Smooth muscle cell (in vitro differentiated cells): ENCODE measurements around the gene ARFIP2. TPM values are rescaled to one million over a fixed set of nuclear protein-coding genes. Genes with fewer than 3 reads are reported as not detected.

Experiments used
- DNase-seq: peaks from one replicate; lab custom pipeline; 2025; ENCODE audit not compliant: unreplicated experiment; lab: John Stamatoyannopoulos, UW
- H2AFZ ChIP-seq: fragments of 200-600 bp; sonication (generic); 2 replicates; pipeline ENCODE4 v1.6.0; 2016; ENCODE audit warnings: antibody characterized with exemption, low read depth, mild to moderate bottlenecking
- H3F3A ChIP-seq: fragments of 200-600 bp; sonication (generic); 2 replicates; pipeline ENCODE4 v1.6.0; 2017; ENCODE audit warnings: antibody characterized with exemption, low read depth
- H3K27ac ChIP-seq: fragments of 200-600 bp; sonication (generic); 2 replicates; pipeline ENCODE4 v1.5.1; 2016; ENCODE audit warnings: low read depth, mild to moderate bottlenecking
- H3K27me3 ChIP-seq: fragments of 200-600 bp; sonication (generic); 2 replicates; pipeline ENCODE4 v1.6.1; 2016; ENCODE audit warnings: low read depth, mild to moderate bottlenecking
- H3K36me3 ChIP-seq: fragments of 200-600 bp; sonication (generic); 2 replicates; pipeline ENCODE4 v1.5.1; 2016; ENCODE audit warnings: low read depth
- H3K4me1 ChIP-seq: fragments of 200-600 bp; sonication (generic); 2 replicates; pipeline ENCODE4 v1.5.1; 2016; ENCODE audit warnings: low read depth
- H3K4me2 ChIP-seq: fragments of 200-600 bp; sonication (generic); 2 replicates; pipeline ENCODE4 v1.6.0; 2016; ENCODE audit warnings: mild to moderate bottlenecking
- H3K4me3 ChIP-seq: fragments of 200-600 bp; sonication (generic); 2 replicates; pipeline ENCODE4 v1.5.1; 2016; ENCODE audit warnings: mild to moderate bottlenecking
- H3K79me2 ChIP-seq: fragments of 200-600 bp; sonication (generic); 2 replicates; pipeline ENCODE4 v1.6.0; 2016; ENCODE audit warnings: low read depth, mild to moderate bottlenecking
- H3K9ac ChIP-seq: fragments of 200-600 bp; sonication (generic); 2 replicates; pipeline ENCODE4 v1.6.0; 2016; ENCODE audit warnings: low read depth
- H3K9me3 ChIP-seq: fragments of 200-600 bp; sonication (generic); replicated peaks from 2 replicates; pipeline ENCODE4 v1.5.1; 2016; ENCODE audit warnings: low read depth
- H4K20me1 ChIP-seq: fragments of 200-600 bp; sonication (generic); 2 replicates; pipeline ENCODE4 v1.6.0; 2016; ENCODE audit warnings: low read depth
- WGBS: methylation state at CpG from one replicate; pipeline ENCODE4 v1.1.7; 2016; ENCODE audit warnings: low lambda C conversion rate; 5-methylcytosine and 5-hydroxymethylcytosine counted together
- polyA plus RNA-seq: library from polyadenylated mRNA; unstranded; fragments of >200 nt; fragmentation: Nextera tagmentation; extraction: Ambion mirVana; gene quantifications from 2 replicates; pipeline ENCODE4 v1.2.1, GENCODE V29; 2016
- total RNA-seq: library from RNA; depleted of rRNA; stranded (reverse); fragments of >200 nt; gene quantifications from 2 replicates; pipeline ENCODE4 v1.2.3, GENCODE V29; 2014
- TF ChIP-seq, protein P1 (sequence below): fragments of 200-600 bp; sonication (generic); IDR thresholded peaks from 2 replicates; pipeline ENCODE4 v1.5.1; 2017; ENCODE audit warnings: borderline replicate concordance, mild to moderate bottlenecking, antibody characterized with exemption; ENCODE audit not compliant: insufficient read depth, poor library complexity, severe bottlenecking

ARFIP2 gene, protein sequence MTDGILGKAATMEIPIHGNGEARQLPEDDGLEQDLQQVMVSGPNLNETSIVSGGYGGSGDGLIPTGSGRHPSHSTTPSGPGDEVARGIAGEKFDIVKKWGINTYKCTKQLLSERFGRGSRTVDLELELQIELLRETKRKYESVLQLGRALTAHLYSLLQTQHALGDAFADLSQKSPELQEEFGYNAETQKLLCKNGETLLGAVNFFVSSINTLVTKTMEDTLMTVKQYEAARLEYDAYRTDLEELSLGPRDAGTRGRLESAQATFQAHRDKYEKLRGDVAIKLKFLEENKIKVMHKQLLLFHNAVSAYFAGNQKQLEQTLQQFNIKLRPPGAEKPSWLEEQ
- 61.6 and 61.9 TPM in 2 replicates for total RNA-seq
- polyA plus RNA-seq = 84.0 and 88.6 TPM in 2 replicates

DNA sequence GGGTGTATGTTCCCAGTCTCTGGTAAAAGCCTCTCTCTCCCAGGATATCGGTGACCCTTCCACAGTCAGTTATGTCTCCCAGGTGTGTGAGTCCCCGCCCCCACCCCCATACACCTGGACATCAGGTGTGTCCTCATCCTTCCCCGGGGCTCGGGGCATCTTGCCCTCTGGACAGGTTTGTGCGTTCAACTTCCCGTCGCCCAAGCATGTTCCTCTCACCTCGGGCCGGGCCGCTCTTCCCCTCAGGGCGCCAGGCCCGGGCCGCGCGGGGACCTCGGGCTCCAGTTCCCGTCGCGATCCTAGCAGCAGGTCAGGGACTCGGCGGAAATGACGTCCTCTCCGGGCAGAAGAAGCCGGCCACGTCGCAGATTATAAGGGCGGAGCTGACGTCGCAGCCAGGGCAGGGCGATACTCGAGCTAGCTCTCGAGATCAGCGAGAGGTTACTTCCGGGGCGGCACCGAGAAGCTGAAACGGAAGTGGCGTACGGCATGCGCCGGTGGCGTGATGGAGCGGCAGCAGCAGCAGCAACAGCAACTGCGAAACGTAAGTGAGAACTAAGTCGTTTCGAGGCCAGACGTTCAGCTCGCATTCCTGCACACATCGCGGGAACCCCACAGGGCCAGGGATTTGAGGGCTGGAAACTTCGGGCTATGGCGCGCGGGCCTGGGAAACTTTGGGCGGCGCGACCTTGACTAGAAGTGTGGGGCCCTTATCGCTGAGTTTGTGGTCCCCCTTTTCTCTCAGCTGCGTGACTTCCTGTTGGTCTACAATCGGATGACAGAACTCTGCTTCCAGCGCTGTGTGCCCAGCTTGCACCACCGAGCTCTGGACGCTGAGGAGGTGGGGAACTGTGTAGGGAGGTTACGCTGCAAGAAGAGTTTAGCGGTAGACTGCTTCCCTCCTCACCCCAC is at the start of gene ARFIP2, which contains the start of gene TIMM10B:
Gene ARFIP2 (minus strand): TSS at position 320 of the 912 bp plus-strand sequence. CDS start 910 bp downstream, outside the sequence.
Gene TIMM10B (plus strand): TSS at position 490 of the 912 bp plus-strand sequence. CDS start 16 bp downstream, at position 506.
- H3K4me2 ChIP-seq = peak within 1 kb of the TSS; percentile 93
- peaks cover 16% of the 10 kb centered on the region for H3K4me1 ChIP-seq
- H3K36me3 ChIP-seq = peaks cover 6% of the 10 kb centered on the region
- H3K79me2 ChIP-seq = peaks cover 50% of the 10 kb centered on the region
- DNase-seq = peak; percentile 81
- peak within 1 kb of the TSS; percentile 64 for H2AFZ ChIP-seq
- H3K9me3 ChIP-seq = no peaks in the 10 kb centered on the region
- H3K4me3 ChIP-seq = peak within 1 kb of the TSS; percentile 76
- TF ChIP-seq, protein P1, sequence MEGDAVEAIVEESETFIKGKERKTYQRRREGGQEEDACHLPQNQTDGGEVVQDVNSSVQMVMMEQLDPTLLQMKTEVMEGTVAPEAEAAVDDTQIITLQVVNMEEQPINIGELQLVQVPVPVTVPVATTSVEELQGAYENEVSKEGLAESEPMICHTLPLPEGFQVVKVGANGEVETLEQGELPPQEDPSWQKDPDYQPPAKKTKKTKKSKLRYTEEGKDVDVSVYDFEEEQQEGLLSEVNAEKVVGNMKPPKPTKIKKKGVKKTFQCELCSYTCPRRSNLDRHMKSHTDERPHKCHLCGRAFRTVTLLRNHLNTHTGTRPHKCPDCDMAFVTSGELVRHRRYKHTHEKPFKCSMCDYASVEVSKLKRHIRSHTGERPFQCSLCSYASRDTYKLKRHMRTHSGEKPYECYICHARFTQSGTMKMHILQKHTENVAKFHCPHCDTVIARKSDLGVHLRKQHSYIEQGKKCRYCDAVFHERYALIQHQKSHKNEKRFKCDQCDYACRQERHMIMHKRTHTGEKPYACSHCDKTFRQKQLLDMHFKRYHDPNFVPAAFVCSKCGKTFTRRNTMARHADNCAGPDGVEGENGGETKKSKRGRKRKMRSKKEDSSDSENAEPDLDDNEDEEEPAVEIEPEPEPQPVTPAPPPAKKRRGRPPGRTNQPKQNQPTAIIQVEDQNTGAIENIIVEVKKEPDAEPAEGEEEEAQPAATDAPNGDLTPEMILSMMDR = no peak
- 1% methylated on average over 65 of the region's 66 CpGs for WGBS
- no peaks in the 10 kb centered on the region for H3K27me3 ChIP-seq
- peak within 1 kb of the TSS; percentile 96 for H3K27ac ChIP-seq
- peak within 1 kb of the TSS; percentile 99 for H3K9ac ChIP-seq
- peaks cover 18% of the 10 kb centered on the region for H3F3A ChIP-seq
- H4K20me1 ChIP-seq = no peaks in the 10 kb centered on the region

DNA sequence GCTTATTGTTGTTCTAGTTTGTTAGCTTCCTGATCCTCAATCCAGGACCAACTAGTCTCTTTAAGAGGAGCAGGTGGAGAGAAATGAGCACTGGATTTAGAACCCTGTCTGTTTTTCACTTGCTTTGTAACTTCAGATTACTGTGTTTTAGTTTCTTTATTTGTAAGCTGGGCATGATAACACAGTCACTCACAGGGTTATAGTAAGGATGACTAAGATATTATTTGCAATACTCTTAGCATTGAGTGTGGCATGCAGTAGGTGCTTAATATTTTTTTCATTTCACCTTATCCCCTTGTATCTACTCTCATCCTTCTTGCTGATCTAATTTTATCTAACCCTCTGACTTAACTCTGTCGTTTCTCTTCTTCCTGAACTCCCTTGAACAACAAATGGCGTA is 49.7 kb upstream of the ARFIP2 start:
- H2AFZ ChIP-seq = no peak overlapping the region
- no peak overlapping the region for H3K27ac ChIP-seq
- no peaks in the 10 kb centered on the region for H3K36me3 ChIP-seq
- H3K27me3 ChIP-seq = no peaks in the 10 kb centered on the region
- no peaks in the 10 kb centered on the region for H3F3A ChIP-seq
- H3K4me3 ChIP-seq = no peak overlapping the region
- H3K9ac ChIP-seq = no peak overlapping the region
- 97% methylated on average over 2 of the region's 2 CpGs for WGBS
- no peak for DNase-seq
- H3K4me2 ChIP-seq = no peak overlapping the region
- no peaks in the 10 kb centered on the region for H3K9me3 ChIP-seq
- H4K20me1 ChIP-seq = no peaks in the 10 kb centered on the region
- H3K4me1 ChIP-seq = no peaks in the 10 kb centered on the region
- TF ChIP-seq, protein P1 = no peak
- H3K79me2 ChIP-seq = no peaks in the 10 kb centered on the region

- H3K36me3 ChIP-seq = no peaks in the 10 kb centered on the region
- no peaks in the 10 kb centered on the region for H3F3A ChIP-seq
- H3K4me3 ChIP-seq = no peak overlapping the region
- no peak for DNase-seq
- no peak overlapping the region for H2AFZ ChIP-seq
- H4K20me1 ChIP-seq = no peaks in the 10 kb centered on the region
- H3K27ac ChIP-seq = no peak overlapping the region
- 90% methylated on average over 2 of the region's 2 CpGs for WGBS
- H3K9ac ChIP-seq = no peak overlapping the region
- no peaks in the 10 kb centered on the region for H3K9me3 ChIP-seq
- no peaks in the 10 kb centered on the region for H3K27me3 ChIP-seq
- TF ChIP-seq, protein P1 = no peak
- H3K4me1 ChIP-seq = no peaks in the 10 kb centered on the region
- H3K79me2 ChIP-seq = no peaks in the 10 kb centered on the region
- no peak overlapping the region for H3K4me2 ChIP-seq
Observed at GRCh38 chr11:6529266-6529665, 48.1 kb upstream of the ARFIP2 start.
